Stimulated activated CD4-positive, alpha-beta T cell treated with anti-CD3 and anti-CD28 coated beads, Interleukin-15, amount 100 ng/mL, for 24 hours (primary cell): ENCODE data around the gene FLCN.

ENCODE experiments used
- DNase-seq: peaks from one replicate; pipeline ENCODE4 v3.0.0-alpha.2; 2020

The FLCN gene

DNA sequence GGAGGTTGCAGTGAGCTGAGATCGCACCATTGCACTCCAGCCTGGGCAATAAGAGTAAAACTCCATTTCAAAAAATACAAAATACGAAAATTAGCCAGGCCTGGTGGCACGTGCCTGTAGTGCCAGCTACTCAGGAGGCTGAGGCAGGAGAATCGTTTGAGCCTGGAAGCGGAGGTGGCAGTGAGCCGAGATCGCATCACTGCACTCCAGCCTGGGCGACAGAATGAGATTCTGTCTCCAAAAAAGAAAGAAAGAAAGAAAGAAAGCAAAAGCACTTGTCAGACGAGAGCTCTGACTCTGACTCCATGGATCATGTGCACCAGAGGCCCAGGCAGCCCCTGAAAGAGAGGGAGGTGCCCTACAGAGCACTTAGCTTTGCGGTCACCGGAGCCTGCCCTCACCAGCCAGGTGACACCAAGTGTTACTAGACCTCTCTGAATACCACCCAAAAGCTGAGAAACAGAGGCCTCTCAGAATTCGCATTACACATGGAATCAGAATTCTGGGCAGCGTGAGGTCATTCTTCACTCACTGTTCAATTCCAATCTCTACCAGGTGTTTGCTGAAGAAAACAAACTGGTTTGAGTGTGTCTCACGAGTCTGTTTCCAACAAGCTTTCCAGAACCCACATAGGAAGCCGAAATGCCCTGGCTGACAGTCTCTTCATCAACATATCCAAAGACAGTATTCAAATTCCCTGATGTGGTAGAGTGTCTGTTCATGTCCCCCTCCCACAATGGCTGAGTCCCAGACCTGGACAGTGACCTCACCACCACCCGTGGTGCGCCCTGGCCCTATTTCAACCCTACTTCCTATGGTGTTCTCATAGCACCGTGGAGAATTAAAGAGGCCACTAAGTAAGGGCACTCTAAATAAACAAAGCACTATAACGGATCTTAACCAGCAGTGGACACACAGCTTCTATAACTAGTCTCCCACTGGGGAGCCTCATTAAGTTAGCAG lies 1.5 kb downstream of the FLCN start:
- DNase-seq: no peak

DNA sequence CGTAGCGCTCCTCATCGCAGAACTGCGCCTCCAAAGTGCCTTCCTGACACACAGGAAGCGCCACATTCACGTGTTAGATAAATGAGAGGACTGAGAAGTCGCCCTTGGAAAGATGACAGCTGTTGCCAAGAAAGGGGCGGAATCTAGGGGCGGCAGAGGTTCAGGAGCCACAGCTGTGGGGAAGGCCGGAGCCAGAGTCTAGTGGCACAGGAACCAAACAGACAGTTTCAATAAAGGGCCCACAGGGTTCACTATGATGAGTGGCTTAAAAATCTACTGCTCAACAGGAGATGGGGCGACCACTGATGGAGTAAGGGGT lies 4.7 kb downstream of the FLCN start:
- DNase-seq: no peak

DNA sequence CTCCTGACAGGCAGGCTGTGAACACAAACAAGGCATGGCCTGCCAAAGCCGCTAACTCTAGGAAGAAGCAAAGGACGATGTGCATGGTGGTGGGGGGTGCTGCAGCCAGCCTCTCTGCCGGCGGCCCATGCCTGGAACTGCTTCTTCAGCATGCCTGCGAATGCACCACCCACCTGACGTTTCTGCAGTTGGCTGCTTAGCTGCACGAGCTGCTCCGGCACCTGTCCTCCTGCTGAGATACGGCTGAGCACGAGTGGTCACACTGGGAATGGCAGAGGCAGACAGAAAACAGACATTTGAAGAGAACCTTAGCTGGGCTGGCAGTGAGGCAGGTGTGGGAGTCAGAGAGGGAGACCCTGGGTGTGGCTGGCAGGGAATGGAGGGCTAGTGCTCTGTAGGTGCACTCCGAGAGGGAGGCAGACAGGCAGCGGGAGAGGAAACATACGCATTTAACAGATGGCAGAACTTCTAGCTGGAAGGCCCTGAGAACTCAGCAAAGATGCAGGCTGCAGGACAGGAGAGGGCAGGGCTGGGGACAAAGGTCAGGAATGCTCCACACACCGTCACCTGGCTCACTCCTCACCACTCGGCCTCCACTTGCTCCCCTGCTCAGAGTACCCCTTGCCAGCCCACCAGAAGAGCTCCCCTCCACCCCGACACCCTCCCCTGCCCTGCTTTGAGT lies 5.2 kb downstream of the FLCN start:
- DNase-seq: no peak

DNA sequence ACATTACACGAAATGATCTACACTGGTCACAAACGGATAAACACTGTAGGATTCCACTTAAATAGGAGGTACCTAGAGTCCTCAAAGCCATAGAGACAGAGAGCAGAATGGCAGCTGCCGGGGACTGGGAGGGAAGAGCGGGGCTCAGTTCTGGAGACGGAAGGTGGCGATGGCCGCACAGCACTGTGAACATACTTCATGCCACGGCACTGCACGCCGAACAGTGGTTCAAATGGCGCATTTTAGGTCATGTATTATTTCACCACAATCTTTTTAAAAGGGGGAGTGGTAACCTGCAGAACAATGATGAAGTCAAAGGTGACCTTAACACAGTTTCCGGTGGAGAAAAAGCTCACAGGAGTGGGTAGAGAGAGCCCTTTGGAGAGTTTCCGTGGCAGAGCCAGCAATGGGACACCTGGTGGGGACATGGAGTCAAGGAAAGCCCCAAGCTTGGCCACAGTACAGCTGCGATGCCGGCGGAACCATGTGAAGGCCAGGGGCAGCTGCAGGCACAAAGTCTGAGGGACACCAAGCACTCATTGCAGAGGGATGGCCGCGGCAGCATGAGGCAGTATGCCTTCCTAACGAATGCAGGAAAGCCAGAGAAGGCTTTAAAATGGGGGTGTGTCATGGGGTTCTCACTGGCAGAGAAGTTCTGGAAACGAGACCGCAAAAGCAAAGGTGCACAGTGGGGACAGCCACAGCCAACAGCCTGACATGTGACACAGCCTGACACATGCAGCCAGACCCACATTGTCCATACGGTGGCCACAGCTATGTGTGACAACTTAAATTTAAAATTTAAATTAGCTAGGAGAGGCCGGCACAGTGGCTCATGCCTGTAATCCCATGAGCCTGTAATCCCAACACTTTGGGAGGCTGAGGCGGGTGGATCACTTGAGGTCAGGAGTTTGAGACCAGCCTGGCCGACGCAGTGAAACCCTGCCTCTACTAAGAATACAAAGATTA lies 7.3 kb downstream of the FLCN start:
- DNase-seq: no peak

DNA sequence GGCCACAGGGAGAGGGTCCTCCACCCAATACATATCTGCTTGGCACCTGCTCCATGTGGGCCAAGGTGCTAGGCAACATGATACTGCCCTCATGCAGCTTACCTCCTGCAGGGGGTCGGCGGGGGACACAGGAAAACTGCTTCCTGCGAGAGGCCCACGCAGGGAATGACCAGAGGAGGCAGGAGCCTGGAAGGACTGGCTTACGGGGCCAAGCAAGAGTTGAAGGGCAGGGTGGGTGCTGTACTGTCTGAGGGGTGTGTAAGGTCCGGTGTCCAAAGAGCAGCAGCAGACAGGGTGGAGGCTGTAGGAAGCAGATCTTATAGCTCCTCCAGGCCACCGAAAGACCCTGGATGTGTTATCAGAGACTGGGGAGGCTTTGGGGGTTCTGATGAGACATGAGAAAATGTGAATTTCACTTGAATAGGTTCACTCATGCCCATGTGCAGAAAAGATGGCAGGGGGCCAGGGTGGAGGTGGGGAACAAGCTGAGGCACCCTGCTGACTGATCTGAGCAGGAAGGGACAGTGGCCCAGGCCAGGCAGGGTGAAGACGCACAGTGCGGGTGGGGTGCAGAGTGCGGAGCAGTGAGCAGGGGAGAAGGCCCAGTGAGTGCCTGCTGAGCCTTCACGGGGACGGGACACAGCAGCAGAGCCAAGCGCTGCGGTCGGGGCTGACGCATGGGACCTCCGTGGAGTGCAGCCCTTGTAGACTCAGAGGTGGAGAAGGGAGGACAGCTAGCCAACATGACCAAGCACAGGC lies 8.3 kb downstream of the FLCN start:
- no peak for DNase-seq

DNA sequence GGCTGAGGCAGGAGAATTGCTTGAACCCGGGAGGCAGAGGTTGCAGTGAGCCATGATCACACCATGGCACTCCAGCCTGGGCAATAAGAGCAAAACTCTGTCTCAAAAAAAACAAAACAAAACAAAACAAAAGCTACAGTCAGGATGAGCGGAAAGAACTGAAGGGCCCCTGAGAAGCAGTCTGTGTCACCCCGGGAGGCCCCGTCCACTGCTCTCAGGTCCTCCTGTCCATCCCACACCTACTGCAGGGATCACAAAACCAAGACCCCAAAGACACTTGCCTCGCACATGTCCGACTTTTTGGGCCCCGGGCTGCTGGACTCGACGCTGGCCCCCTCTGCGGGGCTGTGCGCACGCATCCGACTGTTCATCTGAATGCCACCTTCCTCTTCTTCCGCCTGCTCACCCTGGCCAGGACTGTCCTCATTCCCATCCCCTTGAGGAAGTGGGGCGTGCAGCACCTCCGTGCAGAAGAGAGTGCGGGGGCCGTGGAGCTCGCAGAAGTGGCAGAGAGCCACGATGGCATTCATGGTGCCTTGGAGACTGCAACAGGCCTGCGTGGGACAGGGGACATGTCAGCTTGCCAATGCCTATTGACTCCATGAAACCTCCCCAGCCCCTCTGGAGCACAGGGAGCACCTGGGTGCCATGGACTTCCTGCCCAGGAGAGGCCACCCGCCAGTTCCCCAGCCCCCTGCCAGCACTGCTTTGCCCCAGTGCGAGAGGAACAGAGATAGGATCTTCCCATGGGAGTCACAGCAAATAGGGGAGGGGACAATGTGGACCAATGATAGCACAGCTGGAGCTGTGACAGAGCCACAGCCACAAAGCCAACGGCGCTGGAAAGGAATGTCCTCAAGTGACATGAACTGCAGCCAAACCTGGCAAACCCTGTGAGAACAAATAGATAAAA lies 9.1 kb downstream of the FLCN start:
- DNase-seq: no peak

DNA sequence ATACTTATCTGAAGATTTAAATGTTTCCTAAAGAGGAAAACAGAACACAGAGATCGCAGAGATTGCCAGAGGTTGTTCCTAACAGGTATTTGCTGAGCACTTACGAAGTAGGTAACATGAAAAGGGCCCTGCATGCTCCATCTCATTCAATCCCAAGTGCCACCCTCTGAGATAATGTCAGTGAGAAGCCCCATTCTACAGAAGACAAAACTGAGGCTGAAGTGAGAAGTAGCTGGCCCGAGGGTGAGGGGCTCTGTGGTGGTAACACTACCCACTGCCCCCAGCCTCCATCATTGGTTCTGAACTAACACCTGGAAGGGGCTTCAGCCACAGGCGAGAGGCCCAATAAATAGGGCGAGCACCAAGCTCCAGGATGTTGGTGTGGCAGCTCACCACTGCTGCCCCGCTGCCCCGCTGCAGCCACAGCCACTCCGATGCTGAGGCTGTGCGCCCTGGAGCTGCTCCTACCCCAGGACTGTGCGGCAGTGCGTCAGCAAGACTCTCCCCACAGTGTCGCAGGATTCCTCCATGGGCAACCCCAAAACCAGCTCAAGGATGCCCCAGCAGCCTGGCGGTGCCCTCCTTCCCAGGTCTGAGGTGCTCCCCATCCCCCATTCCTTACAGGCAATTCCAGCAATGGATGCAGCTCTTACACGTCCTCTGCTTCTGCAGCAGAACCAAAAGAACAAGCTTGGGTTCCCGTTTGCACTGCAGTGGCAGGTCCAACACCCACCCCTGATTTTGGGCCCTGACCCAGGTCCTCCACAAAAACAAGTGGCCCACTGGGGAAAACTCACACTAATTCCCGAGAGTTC lies 10.3 kb downstream of the FLCN start:
- DNase-seq: no peak

DNA sequence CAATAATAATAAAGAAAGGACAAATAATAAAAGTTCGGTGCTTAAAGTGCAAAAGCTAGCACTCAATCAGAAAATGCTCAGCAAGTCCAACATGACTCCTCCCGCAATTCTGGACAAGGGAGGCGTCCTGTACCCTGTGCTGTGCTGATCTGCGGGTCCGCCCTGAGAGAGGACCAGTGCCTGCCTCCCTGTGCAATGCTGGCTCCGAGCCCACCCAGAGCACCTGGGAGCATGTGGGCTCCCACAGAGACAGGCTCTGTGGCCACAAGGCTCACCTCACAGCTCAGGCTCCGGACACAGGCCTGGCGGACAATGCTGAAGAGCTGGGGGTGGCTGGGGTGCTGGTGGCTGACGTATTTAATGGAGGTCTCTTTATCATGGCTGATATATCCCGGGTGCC lies 11.1 kb downstream of the FLCN start:
- no peak for DNase-seq

DNA sequence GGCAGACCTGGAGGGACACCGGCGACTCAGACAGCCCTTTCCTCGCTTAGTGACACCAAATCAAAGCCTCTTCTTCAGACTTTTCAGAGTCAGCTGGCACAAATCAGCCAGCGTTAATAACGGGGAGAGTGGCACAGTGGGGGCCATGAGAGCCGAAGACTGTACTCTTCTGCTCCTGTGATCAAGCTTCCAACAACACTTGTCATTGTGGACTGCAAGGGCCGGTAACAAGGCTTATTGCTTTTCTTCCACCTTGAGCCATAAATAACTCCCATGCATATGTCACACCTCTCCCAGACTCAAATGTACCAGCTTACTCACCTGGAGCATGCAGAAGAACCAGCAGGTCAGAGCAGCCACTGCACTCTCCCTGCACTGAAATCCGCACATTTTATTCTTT lies 12.8 kb downstream of the FLCN start:
- no peak for DNase-seq

DNA sequence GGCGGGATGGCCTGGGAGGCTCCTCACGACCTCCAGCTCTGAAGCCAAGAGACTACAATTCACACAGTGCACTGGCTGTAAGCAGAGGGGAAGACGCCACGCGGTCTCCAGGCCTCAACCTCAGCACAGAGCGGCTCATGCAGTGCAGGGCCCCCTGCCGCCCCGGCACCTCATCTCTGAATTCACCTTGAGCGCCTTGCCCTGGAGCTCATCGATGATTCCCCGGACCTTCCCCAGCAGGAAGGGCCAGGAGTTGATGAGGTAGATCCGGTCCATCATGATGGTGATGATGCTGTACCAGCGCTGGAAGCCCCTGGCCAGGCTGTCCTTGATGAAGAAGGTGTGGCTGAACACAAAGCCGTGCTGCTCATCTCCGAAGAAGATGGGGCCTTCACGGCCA lies 13.2 kb downstream of the FLCN start:
- no peak for DNase-seq

DNA sequence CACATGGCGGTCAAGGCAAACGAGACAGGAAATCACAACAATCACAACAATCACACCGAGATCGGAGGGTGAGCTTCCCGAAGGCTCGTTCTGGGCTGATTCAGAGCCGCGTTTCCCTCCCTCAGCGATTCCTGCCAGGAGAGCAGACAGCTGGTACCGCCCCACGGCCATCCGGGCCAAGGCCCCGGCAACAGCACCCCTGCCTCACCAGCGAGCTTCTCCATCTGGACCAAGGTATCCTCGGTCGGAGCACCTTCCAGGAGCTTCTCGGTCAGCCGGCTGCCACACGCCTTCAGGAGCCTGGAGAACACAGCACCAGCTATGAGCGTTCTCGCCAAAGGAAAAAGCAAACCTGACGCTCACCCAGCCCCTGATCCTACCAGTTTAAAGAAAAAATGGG lies 15.6 kb downstream of the FLCN start:
- DNase-seq: no peak

DNA sequence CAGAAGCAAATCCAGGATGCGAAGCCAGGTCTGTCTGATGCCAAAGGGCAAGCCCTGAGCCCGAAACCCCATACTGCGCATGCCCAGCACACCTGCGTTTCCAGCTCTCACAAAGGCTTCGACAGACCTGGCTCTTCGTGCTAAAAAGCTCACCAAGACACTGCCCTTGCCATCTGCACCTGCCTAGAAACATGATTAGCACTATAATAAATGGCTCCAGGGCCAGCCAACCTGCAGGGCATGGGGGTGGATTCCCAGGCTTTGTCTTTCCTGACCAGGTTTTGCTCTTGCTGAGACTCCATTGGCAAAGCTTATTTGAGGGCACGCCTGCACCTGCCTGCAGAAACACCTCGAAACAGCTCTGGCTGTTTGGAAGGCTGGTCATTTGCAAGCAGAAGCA lies 16.4 kb downstream of the FLCN start:
- DNase-seq: no peak

DNA sequence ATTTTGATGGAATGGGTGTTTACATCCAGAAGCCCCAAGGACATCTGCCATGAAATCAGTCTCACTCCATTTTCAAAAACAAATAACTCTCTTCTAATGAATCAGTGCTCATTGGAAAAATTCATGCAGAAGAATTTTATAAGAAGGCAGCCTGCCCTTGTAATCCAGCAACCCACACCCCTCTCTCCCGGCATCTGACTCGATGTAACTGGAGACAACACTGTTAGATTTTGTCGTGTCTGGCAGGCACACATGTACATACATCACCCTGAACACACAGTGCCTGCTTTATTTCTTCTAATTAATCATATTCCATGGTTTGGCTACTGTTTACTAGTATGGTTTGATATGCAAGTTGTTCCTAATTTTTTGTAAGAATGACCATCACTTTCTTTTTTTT lies 19.0 kb downstream of the FLCN start:
- no peak for DNase-seq

DNA sequence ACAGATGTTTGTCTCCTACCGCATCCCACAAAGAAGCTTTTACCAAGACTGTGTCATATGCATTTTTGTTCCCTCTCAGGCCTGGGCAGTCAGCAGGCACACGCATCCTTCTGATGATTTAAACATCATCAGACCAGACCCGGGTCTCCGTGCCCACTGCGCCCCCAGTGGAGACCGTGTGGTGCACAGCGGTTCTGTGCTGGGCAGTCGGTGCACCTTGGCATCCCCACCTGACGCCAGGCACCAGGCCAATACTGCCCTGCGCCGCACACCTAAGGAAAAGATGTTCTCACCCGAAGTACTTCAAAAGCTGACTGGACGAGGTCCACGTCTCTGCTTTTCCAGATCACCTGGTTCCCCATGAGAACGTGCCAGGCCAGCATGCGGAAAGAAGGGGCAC lies 20.2 kb downstream of the FLCN start:
- no peak for DNase-seq

DNA sequence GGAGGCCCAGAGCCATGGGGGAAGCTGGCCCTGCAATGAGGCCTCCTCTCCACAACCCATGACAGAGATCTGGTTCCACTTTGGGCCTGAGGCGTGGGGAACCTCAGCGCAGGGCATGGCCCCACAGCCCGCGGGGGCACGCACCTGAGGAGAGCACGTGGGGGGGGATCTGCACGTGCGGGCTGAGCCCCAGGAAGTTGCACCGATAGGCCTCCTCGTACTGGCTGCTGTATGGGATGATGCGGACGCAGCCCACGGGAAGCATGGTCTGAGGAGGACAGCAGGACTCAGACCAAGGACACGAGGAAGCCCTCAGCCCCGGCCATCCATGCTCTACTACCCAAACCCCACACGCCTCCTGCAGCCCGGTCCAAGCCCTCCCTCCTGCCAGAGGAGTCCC lies 20.7 kb downstream of the FLCN start:
- no peak for DNase-seq

DNA sequence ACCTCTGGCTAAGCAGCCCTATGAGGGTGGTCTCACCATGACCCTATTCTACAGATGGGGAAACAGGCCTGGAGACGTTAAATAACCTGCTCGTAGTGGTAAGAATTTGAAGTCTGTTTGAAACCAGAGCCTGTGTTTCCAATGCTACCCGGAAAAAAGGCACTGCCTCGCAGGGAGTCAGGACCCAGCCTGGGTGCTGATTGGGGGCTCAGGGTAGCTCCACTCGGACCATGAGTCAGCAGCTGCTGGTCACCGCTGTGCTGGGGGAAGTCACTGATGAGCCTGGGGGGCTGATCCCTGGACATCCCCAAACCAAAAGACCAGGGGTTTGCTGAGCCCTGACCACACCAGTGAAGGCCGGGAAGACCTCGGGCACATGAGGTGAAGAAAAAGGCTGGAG lies 21.4 kb downstream of the FLCN start:
- no peak for DNase-seq

DNA sequence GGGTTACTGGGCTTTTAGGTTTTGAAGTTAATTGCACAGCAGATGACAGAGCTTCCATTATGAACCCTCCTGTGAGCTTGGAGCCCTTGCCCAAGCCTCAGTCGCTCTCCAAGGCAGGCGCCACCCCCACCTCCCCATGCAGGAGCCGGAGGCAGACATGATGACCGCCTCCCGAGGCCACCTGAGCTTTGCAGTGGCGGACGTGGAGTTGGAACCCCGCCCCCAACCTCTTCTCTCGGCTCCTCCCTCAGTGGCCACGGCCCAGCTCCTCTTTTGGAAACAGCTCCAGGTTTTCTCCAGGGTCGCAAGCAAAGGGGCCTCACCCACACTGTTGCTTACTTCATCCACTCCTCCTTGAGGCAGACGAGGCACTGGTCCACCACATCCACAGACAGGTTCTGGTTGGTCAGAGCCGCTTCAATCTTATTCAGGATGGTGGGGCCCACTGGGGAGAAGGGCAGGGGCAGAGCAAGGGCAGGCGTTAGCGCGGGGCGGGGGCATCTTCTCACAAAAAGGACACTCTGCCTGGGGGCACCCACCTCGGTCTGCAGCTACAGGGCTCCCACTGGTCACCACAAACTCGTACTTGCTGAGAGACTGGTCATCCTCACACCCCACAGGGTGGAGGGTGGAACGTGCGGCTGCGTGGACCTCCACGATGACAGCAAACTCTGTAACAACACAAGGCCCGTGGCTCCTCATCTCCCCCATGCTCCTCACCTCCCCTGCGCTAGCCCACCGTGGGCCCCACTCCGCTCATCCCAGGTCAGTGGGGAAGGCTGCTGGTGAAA lies 22.1 kb downstream of the FLCN start:
- no peak for DNase-seq

DNA sequence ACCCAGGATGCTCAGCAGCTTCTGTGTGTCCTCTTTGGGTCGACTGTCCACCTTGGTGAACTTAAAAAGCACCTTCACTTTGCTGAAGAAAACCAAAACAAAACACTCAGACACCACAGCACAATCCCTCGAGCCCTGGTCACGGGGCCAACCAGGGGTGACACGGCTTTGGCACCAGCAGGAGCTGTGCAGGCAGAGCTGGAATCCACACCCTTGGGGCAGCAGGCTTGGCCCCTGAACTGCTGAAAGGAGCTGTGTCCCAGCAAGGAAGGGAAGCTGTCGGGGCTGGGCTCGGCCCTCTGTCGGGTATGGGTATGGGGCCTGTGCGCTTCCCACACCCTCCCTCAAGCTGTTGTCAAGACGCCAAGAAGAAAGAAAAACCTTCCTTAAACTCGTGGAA lies 23.2 kb downstream of the FLCN start:
- no peak for DNase-seq

DNA sequence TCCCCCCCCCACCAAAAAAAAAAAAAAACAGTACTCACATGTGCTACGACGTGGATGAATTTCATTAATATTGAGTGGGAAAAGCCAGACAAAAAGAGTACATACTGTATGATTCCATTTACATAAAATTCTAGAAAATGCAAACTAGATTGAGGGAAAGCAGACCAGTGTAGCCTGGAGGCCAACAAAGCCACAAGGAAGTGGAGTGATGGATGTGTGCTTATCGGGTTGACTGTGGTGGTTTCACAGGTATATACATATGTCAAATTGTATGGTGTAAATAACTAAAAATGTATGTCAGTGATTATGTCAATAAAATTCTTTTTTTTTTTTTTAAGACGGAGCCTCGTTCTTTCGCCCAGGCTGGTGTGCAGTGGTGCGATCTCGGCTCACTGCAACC lies 29.0 kb downstream of the FLCN start:
- DNase-seq: no peak

DNA sequence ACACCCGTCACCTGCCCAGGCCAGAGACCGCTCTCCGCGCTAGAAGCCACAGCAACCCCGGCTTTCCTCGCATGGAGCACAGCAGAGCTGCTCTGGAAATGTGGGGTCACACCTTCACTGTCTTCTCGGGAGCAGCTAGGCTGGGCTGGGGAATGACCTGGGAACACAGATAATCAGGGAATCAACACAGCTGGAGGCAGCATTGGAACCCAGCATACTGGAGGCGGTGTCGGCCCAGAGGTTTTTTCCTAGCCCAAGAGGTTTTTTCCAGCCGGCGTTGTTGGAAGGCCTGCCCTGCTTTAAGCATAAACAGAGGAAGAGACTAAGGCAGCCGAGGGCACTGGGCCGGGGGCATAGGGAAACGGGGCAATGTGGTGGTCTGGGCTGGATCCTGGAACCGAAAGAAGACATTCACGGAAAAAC lies 30.0 kb downstream of the FLCN start:
- DNase-seq: no peak
